ENCODE measurements around the gene ADARB2.

The ADARB2 gene

GRCh38 chr10:1217661-1218060 lies 519.7 kb downstream of the ADARB2 start:
- Histone ChIP-seq H3K36me3 (no peaks in the 10 kb centered on the region), H3K4me1 (no peaks in the 10 kb centered on the region), H3K9ac (no peak overlapping the region), H3K9me3 (peaks cover 5% of the 10 kb centered on the region), H3K4me3 (no peak overlapping the region), H4K20me1 (no peaks in the 10 kb centered on the region), H3K27ac (no peak overlapping the region), H3K27me3 (no peaks in the 10 kb centered on the region), H3K4me2 (no peak overlapping the region)
- no peak for TF ChIP-seq Cebpa-rat (IDR thresholded peaks at IDR 0.05)

GRCh38 chr10:1217237-1217587 lies 520.1 kb downstream of the ADARB2 start:
- Histone ChIP-seq H3K4me1 (no peaks in the 10 kb centered on the region), H4K20me1 (no peaks in the 10 kb centered on the region), H3K4me2 (no peak overlapping the region), H3K9ac (no peak overlapping the region), H3K9me3 (peaks cover 5% of the 10 kb centered on the region), H3K36me3 (no peaks in the 10 kb centered on the region), H3K27ac (no peak overlapping the region), H3K4me3 (no peak overlapping the region), H3K27me3 (no peaks in the 10 kb centered on the region)
- TF ChIP-seq Cebpa-rat (IDR thresholded peaks at IDR 0.05), result no peak

DNA sequence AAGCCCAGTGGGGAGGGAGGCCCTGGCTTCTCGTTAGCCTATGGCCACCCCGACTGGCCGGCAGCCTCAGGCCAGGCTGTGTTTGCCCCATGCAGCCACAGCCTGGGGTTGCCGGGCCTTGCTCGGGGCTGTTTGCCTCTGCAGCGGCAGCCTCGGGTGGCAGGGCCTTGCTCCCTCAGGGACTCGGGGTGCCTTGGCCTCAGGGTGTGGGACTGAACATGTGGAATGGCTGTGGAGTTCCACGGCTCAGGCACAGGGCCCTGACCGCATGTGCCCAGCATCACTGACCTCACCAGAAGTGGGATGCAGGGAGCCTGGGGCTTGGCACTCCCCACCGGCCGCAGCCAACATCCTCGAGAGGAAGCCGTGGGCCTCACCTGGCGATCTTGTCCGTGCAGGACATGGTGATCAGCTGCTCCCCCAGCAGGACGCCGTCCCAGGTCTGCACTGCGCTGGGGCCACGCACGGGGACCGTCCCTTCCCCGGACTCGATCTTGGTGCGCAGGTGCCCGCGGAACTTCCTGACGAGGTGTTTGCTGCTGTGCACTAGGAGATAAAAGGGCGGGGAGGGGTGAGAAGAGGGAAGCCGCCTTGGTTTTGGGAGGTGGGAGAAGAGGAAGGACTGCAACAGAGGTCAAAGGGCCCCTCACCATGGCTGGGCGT lies 520.6 kb downstream of the ADARB2 start:
- Histone ChIP-seq H3K36me3 (no peaks in the 10 kb centered on the region), H4K20me1 (no peaks in the 10 kb centered on the region), H3K27me3 (no peaks in the 10 kb centered on the region), H3K4me1 (no peaks in the 10 kb centered on the region), H3K9me3 (peaks cover 5% of the 10 kb centered on the region), H3K4me3 (no peak overlapping the region), H3K9ac (no peak overlapping the region), H3K27ac (no peak overlapping the region), H3K4me2 (no peak overlapping the region)
- no peak for TF ChIP-seq Cebpa-rat (IDR thresholded peaks at IDR 0.05)

DNA sequence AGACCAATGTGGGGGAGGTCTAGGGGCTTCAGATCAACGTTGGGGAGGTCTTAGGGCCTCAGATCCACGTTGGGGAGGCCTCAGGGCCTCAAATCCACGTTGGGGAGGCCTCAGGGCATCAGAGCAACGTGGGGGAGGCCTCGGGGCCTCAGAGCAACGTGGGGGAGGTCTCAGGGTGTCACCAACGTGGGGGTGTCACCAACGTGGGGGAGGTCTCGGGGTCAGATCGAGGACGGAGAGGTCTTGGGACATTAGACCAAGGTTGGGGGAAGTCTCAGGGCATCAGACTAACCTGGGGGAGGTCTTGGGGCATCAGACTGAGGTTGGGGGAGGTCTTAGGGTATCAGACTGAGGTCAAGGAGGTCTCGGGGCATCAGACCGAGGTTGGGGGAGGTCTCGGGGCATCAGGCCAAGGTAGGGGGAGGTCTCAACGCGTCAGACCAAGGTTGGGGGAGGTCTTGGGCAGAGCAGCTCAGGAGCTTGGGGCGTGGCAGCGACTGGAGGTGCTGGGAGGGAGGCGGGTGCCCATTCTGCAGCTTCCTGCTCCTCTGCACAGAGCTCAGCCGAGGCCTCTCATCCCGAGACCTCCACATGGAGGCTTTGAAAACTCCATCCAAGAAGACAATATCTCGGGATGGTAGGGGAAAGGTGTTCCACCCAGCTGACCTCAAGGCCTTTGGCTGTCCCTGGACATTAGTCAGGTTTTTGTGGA lies 521.3 kb downstream of the ADARB2 start:
- Histone ChIP-seq H3K9ac (no peak overlapping the region), H3K4me3 (no peak overlapping the region)
- no peak for TF ChIP-seq Cebpa-rat (IDR thresholded peaks at IDR 0.05)

DNA sequence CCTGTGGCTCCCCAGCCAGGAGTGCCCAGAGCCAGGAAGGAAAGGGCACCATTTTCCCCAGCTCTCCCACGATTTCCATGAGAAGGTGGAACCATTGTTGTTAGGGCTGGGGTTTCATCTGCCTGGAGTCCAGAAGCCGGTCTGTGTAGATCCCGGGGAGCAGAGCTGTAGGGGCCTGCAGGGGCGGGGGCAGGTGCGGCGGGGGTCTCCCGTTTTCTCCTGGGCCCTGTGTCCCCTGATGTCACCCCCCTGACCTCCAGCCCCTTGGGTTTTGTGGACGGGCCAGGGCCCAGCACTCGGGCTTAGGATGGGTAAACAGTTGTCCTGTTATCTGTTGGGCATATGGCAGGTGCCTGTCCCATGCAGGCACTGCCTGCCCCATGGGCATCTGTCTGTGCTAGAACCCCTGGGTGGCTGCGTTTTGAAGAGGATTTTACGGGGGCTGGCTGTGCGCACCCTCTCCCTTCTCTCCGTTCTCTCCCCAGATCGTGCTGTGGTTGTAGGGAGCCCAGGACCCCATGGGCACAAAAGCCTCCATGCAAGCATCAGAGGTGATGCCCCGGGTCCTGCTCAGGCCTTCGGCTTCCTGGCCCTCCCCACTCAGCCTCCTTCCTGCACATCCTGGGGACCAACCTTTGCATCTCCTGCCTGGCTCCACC lies 522.3 kb downstream of the ADARB2 start:
- Histone ChIP-seq H3K4me1 (no peaks in the 10 kb centered on the region), H3K4me2 (no peak overlapping the region), H4K20me1 (no peaks in the 10 kb centered on the region), H3K36me3 (no peaks in the 10 kb centered on the region), H3K4me3 (no peak overlapping the region), H3K27ac (no peak overlapping the region), H3K9ac (no peak overlapping the region), H3K9me3 (peaks cover 3% of the 10 kb centered on the region), H3K27me3 (no peaks in the 10 kb centered on the region)
- TF ChIP-seq Cebpa-rat (IDR thresholded peaks at IDR 0.05), result no peak

More for the DNA sequence above, 521.3 kb downstream of the ADARB2 start:
- Histone ChIP-seq H3K36me3 (no peaks in the 10 kb centered on the region), H3K9me3 (peaks cover 5% of the 10 kb centered on the region), H3K4me1 (no peaks in the 10 kb centered on the region), H3K27me3 (no peaks in the 10 kb centered on the region), H4K20me1 (no peaks in the 10 kb centered on the region), H3K27ac (no peak overlapping the region), H3K4me2 (no peak overlapping the region)

DNA sequence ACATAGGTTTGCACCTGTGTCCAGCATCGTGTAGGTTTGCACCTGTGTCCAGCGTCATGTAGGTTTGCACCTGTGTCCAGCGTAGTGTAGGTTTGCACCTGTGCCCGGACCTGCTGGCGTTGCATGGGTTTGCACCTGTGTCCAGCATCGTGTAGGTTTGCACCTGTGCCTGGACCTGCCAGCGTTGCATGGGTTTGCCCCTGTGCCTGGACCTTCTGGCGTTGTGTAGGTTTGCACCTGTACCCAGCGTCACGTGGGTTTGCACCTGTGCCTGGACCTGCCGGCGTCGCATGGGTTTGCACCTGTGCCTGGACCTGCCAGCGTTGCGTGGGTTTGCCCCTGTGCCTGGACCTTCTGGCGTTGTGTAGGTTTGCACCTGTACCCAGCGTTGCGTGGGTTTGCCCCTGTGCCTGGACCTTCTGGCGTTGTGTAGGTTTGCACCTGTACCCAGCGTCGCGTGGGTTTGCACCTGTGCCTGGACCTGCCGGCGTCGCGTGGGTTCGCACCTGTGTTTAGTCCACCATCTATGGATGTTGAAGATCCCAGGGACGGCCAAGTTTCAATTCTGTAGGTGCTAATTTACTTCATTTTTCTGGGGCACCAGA lies 523.2 kb downstream of the ADARB2 start:
- H3K4me2 ChIP-seq, result no peak overlapping the region
- H3K4me3 ChIP-seq, result no peak overlapping the region
- H3K36me3 ChIP-seq, result no peaks in the 10 kb centered on the region
- TF ChIP-seq Cebpa-rat (IDR thresholded peaks at IDR 0.05), result no peak
- H3K9ac ChIP-seq, result no peak overlapping the region
- H3K9me3 ChIP-seq, result no peaks in the 10 kb centered on the region
- no peak overlapping the region for H3K27ac ChIP-seq
- no peaks in the 10 kb centered on the region for H3K27me3 ChIP-seq
- H4K20me1 ChIP-seq, result no peaks in the 10 kb centered on the region
- H3K4me1 ChIP-seq, result no peaks in the 10 kb centered on the region

DNA sequence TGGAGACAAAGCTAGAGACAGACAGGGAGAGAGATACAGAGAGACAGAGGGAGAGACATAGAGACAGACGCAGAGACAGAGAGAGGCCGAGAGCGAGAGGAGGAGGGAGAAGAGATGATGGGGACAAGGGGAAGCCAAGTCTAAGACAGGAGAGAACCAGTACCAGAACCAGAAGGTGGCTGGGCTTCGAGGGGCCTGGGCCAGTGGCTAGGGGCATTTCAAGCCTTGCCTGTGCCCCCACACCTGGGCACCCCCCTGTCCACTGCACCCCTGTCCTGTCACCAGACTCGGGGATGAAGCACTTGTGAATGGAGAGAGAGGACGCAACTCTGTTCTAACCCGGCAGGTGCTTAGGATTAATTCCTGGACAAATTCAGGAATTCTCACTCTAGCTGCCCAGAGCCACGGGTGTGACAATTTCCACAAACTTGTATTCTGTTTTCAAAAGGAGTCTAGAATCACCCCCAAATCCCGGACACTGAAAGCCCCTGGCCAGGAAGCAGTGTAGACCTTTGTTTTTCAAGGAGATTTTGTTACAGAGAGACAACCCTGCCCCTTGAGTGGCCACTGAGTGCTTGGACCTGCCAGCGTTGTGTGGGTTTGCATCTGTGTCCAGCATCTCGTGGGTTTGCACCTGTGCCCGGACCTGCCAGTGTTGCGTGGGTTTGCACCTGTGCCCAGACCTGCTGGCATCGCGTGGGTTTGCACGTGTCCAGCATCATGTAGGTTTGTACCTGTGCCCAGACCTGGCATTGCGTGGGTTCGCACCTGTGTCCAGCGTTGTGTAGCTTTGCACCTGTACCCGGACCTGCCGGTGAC lies 523.9 kb downstream of the ADARB2 start:
- no peaks in the 10 kb centered on the region for H3K4me1 ChIP-seq
- no peaks in the 10 kb centered on the region for H3K27me3 ChIP-seq
- H3K36me3 ChIP-seq, result no peaks in the 10 kb centered on the region
- no peak overlapping the region for H3K27ac ChIP-seq
- H3K9me3 ChIP-seq, result no peaks in the 10 kb centered on the region
- H3K4me3 ChIP-seq, result no peak overlapping the region
- no peak for TF ChIP-seq Cebpa-rat (IDR thresholded peaks at IDR 0.05)
- H3K9ac ChIP-seq, result no peak overlapping the region
- no peaks in the 10 kb centered on the region for H4K20me1 ChIP-seq
- H3K4me2 ChIP-seq, result no peak overlapping the region

GRCh38 chr10:1212571-1213141 lies 524.7 kb downstream of the ADARB2 start:
- Histone ChIP-seq H3K9ac (no peak overlapping the region), H3K27me3 (no peaks in the 10 kb centered on the region), H3K36me3 (no peaks in the 10 kb centered on the region), H3K4me2 (no peak overlapping the region), H3K27ac (no peak overlapping the region), H3K9me3 (no peaks in the 10 kb centered on the region), H4K20me1 (no peaks in the 10 kb centered on the region), H3K4me3 (no peak overlapping the region), H3K4me1 (no peaks in the 10 kb centered on the region)
- TF ChIP-seq Cebpa-rat (IDR thresholded peaks at IDR 0.05), result no peak

- TF ChIP-seq Cebpa-rat (IDR thresholded peaks at IDR 0.05), result no peak
- H3K9ac ChIP-seq, result no peak overlapping the region
- no peak overlapping the region for H3K4me2 ChIP-seq
- H3K27me3 ChIP-seq, result no peaks in the 10 kb centered on the region
- H3K4me3 ChIP-seq, result no peak overlapping the region
- no peaks in the 10 kb centered on the region for H3K36me3 ChIP-seq
- H3K9me3 ChIP-seq, result no peaks in the 10 kb centered on the region
- H4K20me1 ChIP-seq, result no peaks in the 10 kb centered on the region
- H3K4me1 ChIP-seq, result no peaks in the 10 kb centered on the region
- no peak overlapping the region for H3K27ac ChIP-seq
These were observed 525.3 kb downstream of the ADARB2 start for GRCh38 chr10:1211844-1212570.

All from BLaER1 (cell line).